ENCODE data around the gene TOX2.

TOX2 gene

DNA sequence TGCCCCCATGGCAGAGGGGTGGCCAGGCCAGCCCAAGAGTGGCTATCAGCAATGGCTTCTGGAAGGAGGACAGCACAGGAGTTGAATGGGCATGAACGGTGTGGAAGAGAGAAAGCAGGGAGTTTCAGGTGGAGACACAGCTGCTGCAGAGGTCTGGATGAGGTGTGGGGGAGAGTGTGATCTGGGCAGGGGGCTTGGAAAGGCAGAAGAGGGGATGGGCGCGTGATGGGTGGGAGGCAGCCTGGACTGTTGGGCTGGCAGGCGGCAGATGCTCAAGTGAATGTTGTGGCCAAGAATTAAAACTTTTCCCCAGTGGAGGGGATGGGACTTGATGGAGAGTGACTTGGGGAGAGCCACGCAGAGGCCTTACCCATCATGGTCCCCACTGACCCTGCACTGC lies 46.5 kb downstream of the TOX2 start:
- no peak for DNase-seq

DNA sequence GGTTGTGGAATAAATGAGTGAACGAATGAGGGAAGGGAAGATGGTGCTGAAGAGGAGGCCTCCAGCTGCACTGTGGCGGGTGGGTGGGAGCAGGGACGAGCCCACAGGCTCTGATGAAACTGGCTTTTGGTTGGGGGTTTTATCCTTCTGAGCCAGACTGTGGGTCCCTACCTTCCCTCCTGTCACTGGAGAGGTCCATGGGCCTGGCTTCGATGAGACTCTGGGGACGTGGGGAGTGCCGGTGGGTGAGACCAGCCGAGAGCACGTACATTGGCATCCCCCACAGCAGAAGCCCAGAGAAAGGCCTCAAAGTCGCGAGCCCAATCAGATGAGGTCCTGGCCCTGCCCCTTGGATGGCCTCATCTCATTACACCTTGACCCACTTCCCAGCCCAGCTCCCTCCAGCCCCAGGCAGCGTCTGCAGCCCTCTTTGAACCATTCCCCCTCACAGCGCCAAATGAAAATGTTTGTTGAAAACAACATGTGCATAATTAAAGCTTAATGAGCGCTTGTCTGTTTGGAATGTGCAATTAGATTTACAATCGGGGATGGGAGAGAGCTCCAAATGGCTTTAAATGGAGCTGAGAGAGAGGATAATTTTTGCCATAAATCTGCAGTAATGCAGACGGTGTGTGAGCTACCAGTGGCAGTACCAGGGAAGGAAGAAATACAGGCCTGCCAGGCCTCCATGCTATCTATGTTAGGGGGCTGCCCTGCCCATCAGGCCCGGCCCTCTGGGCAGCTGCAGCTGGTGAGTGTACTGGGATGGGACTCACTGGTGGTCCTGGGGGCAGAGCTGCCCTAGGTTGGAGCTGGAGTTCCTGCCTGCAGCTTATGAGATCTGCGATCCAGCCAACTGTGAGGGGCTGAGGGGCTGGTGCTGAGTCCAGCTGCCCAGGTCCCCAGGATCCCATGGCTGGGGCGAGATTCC lies 47.2 kb downstream of the TOX2 start:
- DNase-seq: no peak

DNA sequence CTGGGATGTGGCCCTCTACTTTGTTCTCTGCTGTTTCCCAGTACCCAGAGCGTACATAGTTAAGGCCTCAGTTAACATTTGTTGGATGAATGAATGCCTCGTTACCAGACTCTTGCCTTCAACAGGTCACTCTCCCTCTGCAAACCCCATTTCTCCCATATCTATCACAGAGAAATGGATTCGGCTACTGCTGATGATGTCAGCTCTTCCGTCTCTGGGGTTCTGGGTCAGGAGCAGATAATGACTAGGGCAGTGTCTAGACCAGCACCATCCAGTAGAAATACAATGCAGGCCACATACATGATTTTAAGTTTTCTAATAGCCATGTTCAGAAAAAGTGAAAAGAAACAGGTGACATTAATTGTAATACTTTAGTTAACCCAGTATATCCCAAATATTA lies 47.9 kb downstream of the TOX2 start:
- no peak for DNase-seq

DNA sequence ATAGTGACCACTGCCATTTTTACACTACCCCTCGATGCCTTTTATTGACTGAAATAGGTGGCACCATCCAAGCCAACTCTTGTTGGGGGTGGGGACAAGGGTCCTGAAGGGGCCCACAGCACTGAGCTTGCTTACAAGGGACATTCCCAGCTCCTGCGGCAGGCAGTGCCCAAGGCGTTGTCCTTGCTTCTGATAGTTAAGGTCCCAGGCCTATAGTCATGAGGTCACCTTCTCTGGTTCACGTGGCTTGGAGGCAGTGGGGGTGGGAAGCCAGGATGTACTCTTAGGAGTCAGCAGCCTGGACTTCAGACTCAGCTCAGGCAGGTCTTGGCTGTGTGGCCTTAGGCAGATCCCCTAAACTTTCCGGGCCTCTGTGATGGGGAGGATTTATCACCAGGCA lies 48.6 kb downstream of the TOX2 start:
- no peak for DNase-seq

DNA sequence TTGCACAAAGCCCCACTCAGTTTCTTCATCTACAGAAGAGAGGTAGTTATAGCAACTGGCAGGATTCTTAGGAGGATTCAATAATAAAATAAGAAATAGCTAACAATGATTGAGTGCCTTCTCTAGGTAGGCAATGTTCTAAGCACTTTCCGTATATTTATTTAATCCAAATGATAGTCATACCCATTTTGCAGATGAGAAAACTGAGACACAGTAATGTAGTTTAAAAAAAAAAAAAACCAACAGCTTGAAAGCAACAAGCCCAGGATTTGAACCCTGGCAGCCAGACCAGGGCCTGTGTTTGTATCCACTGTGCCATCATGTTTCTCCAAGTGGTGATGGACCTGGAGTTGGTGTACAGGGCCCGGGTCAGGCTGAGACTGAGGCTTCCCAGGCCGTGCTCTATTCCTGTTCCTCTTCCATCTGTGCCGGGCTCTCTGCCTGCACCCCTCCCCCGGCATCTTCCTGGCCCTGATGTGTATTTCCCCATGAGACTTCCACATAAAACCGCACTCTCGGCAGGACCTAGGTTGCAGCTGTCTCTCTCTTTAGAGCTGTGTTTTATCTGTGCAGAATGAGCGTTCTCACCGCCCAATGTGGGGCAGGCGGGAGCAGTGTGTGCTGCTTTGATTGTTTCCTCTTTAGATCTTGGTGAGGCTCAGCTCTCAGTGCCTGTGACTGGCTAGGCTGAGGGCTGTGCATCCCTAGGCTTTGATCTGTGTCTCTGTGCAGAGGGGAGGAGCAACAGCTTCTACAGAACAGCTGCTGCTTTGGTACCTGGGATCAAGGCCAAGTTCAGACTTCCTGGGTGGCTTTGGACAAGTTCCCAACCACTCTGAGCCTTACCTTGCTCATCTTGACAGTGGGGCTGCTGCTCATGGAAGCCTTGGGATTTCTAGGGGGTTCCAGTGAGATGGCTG lies 49.5 kb downstream of the TOX2 start:
- peak; percentile 29 for DNase-seq

DNA sequence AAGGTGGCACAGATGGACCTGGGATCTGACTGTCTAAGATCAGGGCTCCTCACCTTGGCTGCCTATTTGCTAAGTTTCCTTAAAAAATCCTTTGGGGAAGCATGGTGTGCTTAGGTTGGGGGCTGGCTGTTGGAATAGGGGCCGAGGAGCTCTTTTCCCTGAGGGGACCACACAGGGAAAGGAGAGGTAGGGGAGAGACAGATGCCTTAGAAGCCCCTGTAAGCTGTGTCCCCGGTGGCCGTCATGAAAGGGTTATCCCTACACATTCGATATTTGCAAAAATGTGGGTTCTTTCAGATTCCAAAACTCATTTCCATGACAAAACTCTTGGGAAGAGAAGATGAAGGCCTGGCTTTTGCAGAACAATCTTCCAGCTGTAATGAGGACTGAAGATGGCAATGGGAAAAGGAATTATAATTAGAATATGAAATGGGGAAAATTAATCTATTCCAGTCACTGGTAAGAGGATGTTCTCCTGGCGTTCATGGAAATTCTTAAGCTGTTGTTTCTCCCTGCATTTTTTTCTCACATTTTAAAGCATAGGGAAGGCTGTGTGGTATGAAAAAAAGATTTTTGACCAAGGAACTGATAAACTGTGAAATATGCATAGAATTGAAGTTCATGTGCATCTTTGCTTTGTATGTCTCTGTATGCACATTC lies 53.8 kb downstream of the TOX2 start:
- DNase-seq: no peak

DNA sequence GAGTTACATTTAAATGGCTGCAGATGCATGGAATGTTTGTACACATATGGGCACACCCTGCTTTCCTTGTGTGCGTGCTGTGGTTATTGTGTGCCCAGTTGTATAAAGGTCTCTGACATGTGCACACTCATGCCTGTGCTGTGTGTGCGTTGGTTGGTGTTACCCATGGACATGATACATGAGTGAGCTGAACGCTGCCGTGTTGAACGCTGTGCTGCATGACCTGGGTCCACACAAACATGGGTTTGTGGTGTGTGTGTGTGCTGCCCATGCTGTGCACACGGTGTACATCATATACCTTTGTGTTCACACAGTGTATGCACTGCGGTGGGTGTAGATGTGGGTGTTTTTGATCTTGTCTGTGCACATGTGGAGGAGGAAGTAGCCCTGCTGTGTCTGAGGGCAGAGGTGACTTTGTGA lies 54.4 kb downstream of the TOX2 start:
- DNase-seq: no peak

DNA sequence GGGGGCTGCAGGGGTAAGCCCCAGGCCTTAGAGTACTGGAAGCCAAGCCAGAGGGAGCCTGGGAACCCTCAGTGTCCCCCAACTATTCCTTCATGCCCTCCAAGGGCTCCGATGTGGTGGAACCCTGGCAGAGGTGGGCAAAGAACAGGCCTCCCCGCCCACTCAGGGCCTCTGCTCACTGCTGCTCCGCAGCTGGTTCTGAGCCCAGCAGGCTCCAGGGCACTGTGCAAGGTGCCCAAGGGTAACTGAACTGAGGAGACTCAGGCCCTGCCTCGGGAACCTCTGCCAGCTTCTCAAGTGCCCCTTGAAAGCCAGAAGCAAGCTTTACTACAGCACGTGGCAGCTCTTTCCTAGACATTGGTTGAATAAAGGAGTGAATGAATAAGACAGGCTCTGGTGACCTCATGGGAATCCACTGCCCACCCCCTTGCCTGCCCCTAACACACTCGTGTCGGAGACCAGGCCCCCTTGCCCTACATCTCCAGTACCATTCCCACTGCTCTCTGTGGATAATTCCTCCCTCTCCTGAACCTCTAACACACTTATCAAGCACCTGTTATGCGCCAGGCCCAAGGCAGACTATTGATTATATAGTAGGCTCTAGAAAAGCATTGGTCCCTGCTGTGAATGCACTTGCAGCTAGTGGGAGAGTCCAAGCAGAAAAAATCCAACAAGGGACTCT lies 55.0 kb downstream of the TOX2 start:
- DNase-seq: no peak

DNA sequence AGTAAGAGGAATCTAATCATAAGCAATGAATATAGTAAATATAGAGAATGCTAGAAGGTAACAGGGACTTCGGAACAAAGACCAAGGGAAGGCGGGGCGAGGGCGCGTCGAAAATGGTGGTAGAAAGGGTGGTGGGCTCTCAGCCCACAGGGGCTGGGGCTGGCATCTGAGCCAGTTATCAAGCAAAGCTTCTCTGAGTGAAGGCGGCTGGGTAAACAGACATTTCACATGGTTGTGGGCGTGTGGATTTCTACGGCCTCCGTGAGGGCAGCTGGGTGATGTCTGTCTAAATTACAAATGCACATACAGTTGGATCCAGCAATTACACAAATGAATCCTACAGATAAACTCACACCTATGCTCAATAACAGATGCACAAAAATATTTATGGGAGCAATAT lies 56.6 kb downstream of the TOX2 start:
- DNase-seq: no peak

DNA sequence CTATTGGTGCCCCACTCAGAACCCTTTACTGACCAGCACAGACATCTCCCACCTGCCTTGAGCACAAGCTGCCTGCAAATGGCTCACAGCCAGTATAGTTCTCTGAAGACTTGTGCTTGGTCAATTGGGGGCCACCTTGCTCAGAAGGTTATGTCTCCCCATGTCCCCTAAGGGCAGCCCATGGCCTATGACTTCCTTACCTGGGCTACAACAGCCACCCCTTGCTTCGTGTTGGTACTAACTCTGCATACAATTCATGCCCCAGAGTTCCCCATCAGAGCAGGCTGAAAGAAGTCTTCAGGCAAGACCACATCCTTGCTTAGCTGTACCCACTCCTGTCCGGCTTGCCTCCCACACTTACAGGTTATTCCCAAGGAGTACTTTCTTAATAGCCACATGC lies 57.4 kb downstream of the TOX2 start:
- DNase-seq: no peak

DNA sequence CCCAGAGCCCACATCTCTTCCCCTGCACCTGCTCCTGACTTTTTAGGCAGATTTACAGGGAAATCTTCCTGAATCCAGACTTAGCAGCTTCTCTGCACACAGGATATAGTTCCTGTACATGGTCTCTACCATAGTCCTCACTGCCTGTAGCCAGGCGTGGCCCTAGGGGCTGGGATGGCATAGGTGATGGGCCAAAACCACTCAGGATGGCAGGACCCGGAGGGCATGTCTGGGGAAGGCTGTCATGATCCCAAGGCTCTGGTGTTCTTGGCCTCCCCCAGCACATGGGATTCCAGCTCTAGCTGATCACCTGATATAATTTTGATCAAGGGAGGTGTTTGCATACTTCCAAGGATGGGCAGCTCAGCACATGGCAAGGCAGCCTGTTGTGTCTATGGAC lies 58.0 kb downstream of the TOX2 start:
- DNase-seq: no peak

DNA sequence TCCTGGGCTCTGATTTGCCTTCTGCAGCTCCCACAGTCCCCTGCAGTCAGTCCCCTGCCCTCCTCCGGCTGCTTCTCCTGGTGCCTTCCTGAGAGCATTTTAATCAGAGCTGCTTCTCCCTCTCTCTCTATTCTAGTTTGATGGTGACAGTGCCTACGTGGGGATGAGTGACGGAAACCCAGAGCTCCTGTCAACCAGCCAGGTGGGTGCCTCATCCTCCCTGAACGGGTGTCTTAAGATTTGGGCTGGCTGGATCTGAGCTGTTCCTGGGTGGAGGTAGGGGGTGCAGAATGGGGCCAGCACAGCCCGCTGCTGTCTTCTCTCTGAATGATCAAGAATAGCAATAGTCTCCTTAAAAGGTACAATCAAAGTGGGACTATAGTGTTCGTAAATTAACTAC lies 58.6 kb downstream of the TOX2 start:
- DNase-seq: no peak

DNA sequence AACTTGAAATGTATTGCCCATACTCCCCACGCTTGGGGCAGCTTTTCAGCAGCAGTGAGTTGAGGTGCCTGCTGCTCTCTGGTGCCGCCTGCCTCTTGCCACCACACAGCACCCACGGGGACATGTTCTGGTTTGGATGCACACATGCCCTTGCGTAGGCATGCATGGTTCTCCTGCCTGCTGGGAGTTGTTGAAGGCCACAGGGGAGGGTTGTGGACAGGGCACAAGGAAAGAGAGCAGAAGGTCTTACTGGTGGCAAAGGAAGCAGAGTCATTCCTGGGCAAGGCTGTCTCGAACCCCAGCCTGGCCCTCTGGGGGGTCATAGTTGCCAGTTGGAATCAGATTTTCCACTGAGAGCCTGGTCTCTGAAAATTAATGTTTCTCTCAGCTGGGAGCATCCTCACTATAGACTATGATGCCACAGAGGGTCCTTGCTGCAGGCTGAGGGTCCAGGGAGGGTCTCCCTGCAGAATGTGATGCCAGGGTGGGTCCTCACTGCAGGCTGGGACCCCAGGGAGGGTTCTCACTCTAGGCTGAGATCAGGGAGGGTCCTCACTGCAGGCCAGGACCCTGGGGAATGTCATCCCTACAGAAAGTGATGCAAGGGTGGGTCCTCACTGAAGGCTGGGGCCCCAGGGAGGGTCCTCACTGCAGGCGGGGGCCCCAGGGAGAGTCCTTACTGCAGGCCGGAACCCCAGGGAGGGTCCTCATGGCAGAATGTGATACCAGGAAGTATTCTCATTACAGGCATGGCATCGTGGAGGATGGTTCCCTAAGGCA lies 59.2 kb downstream of the TOX2 start:
- no peak for DNase-seq

DNA sequence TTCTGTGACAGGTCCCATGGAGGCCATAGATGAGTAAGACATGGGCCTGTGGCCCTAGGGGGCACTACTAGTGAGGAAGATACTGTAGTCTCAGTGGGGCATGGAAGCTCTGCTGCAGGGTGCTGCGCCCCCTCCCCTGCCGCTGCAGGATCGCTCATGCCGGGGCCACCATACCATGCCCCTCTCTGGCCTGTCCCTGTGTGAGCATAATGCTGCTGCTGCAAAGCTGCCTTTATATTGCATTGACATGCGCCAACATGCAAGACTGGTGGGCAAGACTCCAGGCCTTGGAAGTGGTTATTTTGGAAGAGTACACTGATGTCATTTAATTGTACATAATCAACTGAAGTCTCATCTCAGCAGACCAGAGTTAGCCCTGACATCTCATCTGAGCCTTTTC lies 60.0 kb downstream of the TOX2 start:
- DNase-seq: no peak

DNA sequence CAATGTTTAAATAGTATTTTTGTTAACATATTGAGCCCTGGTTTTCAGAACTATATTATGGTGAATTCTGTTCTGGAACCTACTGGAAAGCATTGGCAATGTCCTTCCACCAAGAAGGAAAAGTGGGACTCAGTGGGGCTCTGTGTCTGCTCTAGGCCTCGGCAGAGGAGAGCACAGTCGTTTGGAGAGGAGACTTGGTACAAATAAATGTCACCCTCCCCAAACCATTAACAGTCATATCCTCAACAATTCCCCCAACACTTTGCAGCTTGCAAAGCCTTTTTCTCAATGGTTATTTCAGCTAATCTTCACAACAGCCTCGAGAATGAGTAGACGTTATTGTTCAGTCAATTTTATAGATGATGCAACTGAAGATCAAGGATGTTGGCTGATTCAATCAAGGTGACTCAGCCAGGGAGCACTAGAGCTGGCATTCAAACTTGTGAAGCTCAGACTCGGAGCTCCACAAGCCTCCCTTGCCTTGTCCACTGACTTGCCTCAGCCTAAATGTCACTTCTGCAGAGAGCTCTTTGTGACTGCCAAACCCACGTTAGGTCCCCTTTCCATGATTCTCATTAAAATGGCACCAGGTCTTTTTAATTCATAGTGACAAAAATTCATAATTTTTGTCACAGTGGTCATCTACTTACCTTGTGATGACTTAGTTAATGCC lies 60.6 kb downstream of the TOX2 start:
- DNase-seq: no peak

DNA sequence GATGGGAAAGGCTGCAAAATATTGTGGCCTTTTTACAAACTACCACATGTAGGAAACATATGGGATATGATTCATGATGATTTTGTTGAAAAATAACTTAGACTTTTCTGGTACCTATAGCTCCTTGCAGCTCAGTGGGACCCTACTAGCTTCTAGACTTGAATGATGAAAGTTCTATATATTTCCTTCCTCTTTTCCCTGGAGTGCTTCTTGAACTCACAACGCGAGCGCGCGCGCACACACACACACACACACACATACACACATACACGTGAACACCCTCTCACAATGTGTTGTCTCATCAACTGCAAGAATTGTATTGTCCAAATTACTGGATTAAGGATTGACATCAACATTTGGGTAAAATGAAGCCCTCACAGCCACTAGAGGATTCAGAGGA lies 61.9 kb downstream of the TOX2 start:
- DNase-seq: no peak

DNA sequence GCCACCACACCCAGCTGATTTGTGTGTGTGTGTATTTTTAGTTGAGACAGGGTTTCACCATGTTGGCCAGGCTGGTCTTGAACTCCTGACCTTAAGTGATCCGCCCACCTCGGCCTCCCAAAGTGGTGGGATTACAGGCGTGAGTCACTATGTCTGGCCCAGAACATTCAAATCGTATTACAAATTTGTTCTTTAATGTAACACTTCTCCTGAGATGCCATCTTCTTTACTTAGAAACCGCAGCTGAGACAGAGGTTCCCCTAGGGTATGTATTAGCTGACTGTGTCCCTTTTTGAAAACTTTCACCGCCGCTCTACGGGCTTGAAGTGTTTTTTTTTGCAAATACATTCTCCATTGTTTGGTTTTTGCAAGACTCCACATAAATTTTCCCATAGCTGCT lies 62.6 kb downstream of the TOX2 start:
- no peak for DNase-seq

DNA sequence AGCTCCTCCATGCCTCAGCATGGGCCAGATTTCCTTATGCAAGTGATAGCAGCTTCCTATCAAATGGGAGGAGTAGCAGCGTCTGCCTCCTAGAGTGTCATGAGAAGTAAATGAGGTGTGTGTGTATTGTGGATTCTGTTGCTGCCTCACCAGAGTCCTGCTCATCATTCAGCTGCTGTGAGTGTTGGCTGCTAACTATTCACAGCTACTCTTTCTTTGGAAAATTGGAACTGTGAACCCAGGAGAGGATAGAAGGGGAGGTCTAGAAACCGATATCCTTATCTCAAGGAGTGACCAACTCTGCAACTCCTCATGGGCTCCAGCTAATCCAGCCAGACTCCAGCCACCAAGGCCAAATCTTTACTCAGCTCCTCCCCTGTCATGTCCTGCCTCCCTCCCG lies 63.3 kb downstream of the TOX2 start:
- DNase-seq: no peak

DNA sequence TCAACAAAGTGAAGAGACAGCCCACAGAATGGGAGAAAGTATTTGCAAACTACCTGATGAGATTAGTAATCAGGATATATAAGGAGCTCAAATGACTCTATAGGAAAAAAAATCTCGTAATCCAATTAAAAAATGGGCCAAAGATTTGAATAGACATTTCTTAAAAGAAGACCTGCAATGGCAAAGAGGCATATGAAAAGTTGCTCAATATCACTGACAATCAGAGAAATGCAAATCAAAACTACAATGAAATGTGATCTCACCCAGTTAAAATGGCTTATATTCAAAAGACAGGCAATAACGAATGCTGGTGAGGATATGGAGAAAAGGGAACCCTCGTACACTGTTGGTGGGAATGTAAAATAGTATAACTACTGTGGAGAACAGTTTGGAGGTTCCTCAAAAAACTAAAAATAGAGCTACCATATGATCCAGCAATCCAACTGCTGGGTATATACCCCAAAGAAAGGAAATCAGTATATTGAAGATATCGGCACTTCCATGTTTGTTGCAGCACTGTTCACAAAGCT lies 65.0 kb downstream of the TOX2 start:
- DNase-seq: no peak

DNA sequence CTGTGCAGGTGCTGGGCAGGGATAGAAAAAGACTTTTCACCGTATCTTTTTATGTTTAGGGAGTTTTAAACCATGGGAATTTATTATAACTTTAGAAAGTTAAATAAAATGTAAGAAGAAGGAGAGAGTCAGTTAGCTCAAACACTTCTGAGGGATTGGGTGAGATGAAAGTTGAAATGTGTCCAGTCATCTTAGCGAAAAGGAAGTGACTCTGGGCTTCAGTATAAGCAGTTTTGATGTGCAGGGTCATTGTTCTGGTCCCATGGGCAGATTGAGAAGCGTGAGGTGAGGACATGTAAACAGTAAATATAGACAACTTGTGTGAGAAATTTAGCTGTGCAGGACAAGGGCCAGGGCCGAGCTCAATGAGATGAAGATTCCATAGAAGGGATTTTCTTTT lies 66.9 kb downstream of the TOX2 start:
- no peak for DNase-seq

DNA sequence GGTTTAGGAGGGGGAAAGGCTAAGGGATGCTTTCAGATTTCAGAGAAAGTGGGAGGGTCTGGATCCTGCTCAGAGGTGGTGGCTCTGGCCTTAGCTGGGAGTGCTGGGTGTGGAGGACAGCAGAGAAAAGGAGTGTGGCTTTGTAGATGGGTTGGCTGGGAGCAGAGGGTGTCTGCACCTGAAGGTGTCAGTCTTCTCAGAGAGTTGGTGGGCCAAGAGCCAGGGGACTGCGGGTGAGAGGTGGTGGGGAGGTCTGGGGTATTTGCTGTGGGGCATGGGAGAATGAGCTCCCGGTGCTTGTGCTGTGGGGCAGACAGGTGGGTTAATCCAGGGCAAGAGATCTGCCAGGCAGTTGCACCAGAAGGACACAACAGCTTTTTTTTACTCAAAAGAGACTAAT lies 67.4 kb downstream of the TOX2 start:
- no peak for DNase-seq
